Caco-2 (cell line): ENCODE results near the gene HOXD10. TPM values are rescaled to one million over a fixed set of nuclear protein-coding genes. Genes with fewer than 3 reads are reported as not detected.
A peak's percentile ranks its signal among the peaks of the same experiment; 100 is the strongest.

Experiments
- BruUV-seq: library from RNA; stranded (reverse); fragments of 400-500 nt; replicated peaks from 2 replicates; lab custom pipeline; 2021; lab: Mats Ljungman, UMichigan
- CTCF ChIA-PET: fragments of 300-600 bp; sonication (Branson Sonifier 250); formaldehyde crosslinking; loops from one replicate; lab custom pipeline; 2022; ENCODE audit warnings: antibody characterized with exemption; lab: Charles Lee
- POLR2A ChIA-PET: fragments of 300-600 bp; sonication (Branson Sonifier 250); formaldehyde crosslinking; loops from one replicate; lab custom pipeline; 2022; ENCODE audit warnings: antibody characterized with exemption; lab: Charles Lee
- DNase-seq, 2 experiments: peaks; one replicate each; pipeline versions ENCODE4 v3.0.0 to v3.0.0-alpha.2; 2020 to 2022
- H3K27me3 ChIP-seq: replicated peaks from 2 replicates; pipeline ENCODE4 v1.6.0; 2011; ENCODE audit warnings: low read length; ENCODE audit not compliant: control insufficient read depth, insufficient read depth
- H3K36me3 ChIP-seq: 2 replicates; pipeline ENCODE4 v1.5.1; 2011; ENCODE audit warnings: low read length; ENCODE audit not compliant: control insufficient read depth, insufficient read depth
- H3K4me1 ChIP-seq: fragments of 250-450 bp; sonication (Bioruptor Pico); 2 replicates; pipeline ENCODE4 v1.5.1; 2020; ENCODE audit warnings: mild to moderate bottlenecking
- H3K4me3 ChIP-seq: 2 replicates; pipeline ENCODE4 v1.5.1; 2011; ENCODE audit warnings: low read depth, mild to moderate bottlenecking, control low read depth, low read length
- H3K9me3 ChIP-seq: fragments of 250-450 bp; sonication (Bioruptor Pico); 2 replicates; pipeline ENCODE4 v1.5.1; 2020; ENCODE audit warnings: mild to moderate bottlenecking, moderate library complexity
- H3K27ac Mint-ChIP-seq: one replicate; pipeline ENCODE4 v1.8.0; 2022; ENCODE audit warnings: mixed read lengths; ENCODE audit not compliant: unreplicated experiment
- H3K27me3 Mint-ChIP-seq: one replicate; pipeline ENCODE4 v1.8.0; 2022; ENCODE audit warnings: mixed read lengths; ENCODE audit not compliant: insufficient read depth, unreplicated experiment
- H3K36me3 Mint-ChIP-seq: one replicate; pipeline ENCODE4 v1.8.0; 2022; ENCODE audit warnings: mild to moderate bottlenecking, mixed read lengths; ENCODE audit not compliant: insufficient read depth, unreplicated experiment
- H3K4me1 Mint-ChIP-seq: one replicate; pipeline ENCODE4 v1.8.0; 2022; ENCODE audit warnings: low read depth, mixed read lengths; ENCODE audit not compliant: unreplicated experiment
- H3K4me3 Mint-ChIP-seq: one replicate; pipeline ENCODE4 v1.8.0; 2022; ENCODE audit warnings: mild to moderate bottlenecking, moderate library complexity, mixed read lengths; ENCODE audit not compliant: unreplicated experiment
- H3K9me3 Mint-ChIP-seq: one replicate; pipeline ENCODE4 v1.8.0; 2022; ENCODE audit warnings: mixed read lengths; ENCODE audit not compliant: unreplicated experiment
- CTCF ChIP-seq, 2 experiments: fragments of 200-600 bp in 1 of 2; IDR thresholded peaks; 1 replicate in 1 of 2; 2 replicates in 1 of 2; pipeline versions ENCODE4 v1.5.1 to v1.8.0; 2011 to 2022; ENCODE audit warnings: antibody characterized with exemption in 1 of 2, control low read depth in 1 of 2, inconsistent platforms in 1 of 2, low read depth in 1 of 2, low read length in 1 of 2, mild to moderate bottlenecking in 1 of 2, moderate library complexity in 1 of 2; ENCODE audit not compliant: insufficient read depth in 1 of 2, severe bottlenecking in 1 of 2, unreplicated experiment in 1 of 2
- intact Hi-C: fragments of 100-400 bp; cut with micrococcal nuclease; formaldehyde crosslinking; loops from one replicate; pipeline ENCODE4 v1.10.0; 2022; ENCODE audit not compliant: unreplicated experiment
- total RNA-seq: library from RNA; stranded (reverse); gene quantifications from 2 replicates; pipeline ENCODE4 v1.2.3, GENCODE V29; 2022

The HOXD10 gene
- total RNA-seq, 1 experiment from 2014 or later = not detected

DNA sequence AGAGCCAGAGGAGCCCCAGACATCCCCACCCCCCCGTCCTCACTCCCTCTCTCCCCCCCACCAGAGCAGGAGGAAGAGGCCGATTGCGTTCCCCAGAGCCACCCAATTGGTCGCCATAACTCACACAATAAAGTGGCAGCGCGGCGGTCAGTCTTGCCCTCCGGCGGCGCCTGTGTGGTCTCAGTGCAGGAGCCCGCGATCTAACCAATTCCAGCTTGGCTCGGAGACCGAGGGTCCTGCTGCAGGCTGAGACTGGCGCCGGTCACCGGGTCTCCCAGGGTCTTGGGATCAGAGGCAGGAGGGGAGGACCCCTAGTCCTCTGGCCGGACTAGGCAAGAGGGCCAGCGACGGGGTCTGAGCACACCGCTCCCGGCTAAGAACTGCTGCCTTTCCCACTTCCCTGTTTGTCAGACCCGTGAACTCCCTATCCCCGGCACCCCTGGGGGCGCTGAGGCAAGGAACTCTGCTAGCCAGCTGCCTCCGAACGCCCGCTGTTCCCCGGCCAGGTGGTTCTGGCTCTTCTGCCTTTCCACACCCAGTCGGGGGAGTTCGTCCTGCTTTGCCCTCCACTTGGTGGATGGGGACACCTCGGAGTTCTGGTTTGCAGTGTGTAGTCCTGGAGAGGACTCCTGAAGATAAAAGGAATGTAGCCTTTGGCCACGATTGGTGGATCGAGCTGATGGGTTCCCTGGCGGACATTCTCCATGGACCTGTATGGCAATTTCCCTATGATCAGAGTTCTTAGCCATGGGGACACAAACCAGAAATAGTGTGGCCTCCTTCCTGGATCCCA, 18.0 kb upstream of the HOXD10 start:
- ChIA-PET CTCF (interaction anchor here (1.3 to 1.4 kb wide), 4 partner anchors 408 to 895 kb away, joined by 3 to 16 read pairs (median 7); no protein-coding TSS in a partner anchor), POLR2A (no interaction called here)
- Mint-ChIP-seq H3K36me3 (no peaks in the 10 kb centered on the region), H3K27ac (no peak overlapping the region), H3K4me3 (peak overlapping the region; percentile 66), H3K27me3 (peaks cover 39% of the 10 kb centered on the region), H3K9me3 (no peaks in the 10 kb centered on the region), H3K4me1 (no peaks in the 10 kb centered on the region)
- peak in 1 of 2 experiments; percentile 31 for DNase-seq
- no peak for TF ChIP-seq CTCF (IDR thresholded peaks at IDR 0.05; ENCODE audit: insufficient read depth in 1 of 2, low read depth in 1 of 2, low read length in 1 of 2, severe bottlenecking in 1 of 2, unreplicated experiment in 1 of 2)
- peaks cover 9% of the 10 kb centered on the region for H3K4me1 ChIP-seq
- intact Hi-C loops = loop anchor here (10.0 kb wide), 2 partner anchors 494 to 1064 kb away; no protein-coding TSS in a partner anchor
- no peaks in the 10 kb centered on the region for H3K9me3 ChIP-seq
- H3K4me3 ChIP-seq = no peak overlapping the region
- H3K27me3 ChIP-seq = peaks cover 9% of the 10 kb centered on the region
- H3K36me3 ChIP-seq = no peaks in the 10 kb centered on the region
- BruUV-seq = no TSS peak

GRCh38 chr2:176099159-176099727, 17.3 kb upstream of the HOXD10 start:
- H3K9me3 ChIP-seq = no peaks in the 10 kb centered on the region
- peak in 1 of 2 experiments; percentile 16 for DNase-seq
- TF ChIP-seq CTCF (IDR thresholded peaks at IDR 0.05; ENCODE audit: insufficient read depth in 1 of 2, low read depth in 1 of 2, low read length in 1 of 2, severe bottlenecking in 1 of 2, unreplicated experiment in 1 of 2) = no peak
- BruUV-seq = no TSS peak
- intact Hi-C loops = loop anchor here (10.0 kb wide), 2 partner anchors 494 to 1064 kb away; no protein-coding TSS in a partner anchor
- CTCF ChIA-PET = no interaction called here
- peaks cover 36% of the 10 kb centered on the region for H3K27me3 Mint-ChIP-seq
- no peak overlapping the region for H3K4me3 Mint-ChIP-seq
- H3K4me3 ChIP-seq = no peak overlapping the region
- peaks cover 3% of the 10 kb centered on the region for H3K4me1 Mint-ChIP-seq
- H3K4me1 ChIP-seq = peaks cover 10% of the 10 kb centered on the region
- no peak overlapping the region for H3K27ac Mint-ChIP-seq
- peaks cover 7% of the 10 kb centered on the region for H3K27me3 ChIP-seq
- H3K9me3 Mint-ChIP-seq = no peaks in the 10 kb centered on the region
- POLR2A ChIA-PET = no interaction called here
- H3K36me3 ChIP-seq = no peaks in the 10 kb centered on the region
- no peaks in the 10 kb centered on the region for H3K36me3 Mint-ChIP-seq

- H3K27me3 Mint-ChIP-seq = peaks cover 41% of the 10 kb centered on the region
- POLR2A ChIA-PET = no interaction called here
- Histone ChIP-seq H3K4me3 (no peak within 1 kb of the TSS), H3K9me3 (no peaks in the 10 kb centered on the region), H3K4me1 (peaks cover 17% of the 10 kb centered on the region), H3K27me3 (peaks cover 5% of the 10 kb centered on the region), H3K36me3 (no peaks in the 10 kb centered on the region)
- DNase-seq = peak in 1 of 2 experiments; percentile 27
- intact Hi-C loops = loop anchor here (10.0 kb wide), 2 partner anchors 495 to 1065 kb away; no protein-coding TSS in a partner anchor
- no TSS peak for BruUV-seq
- no peak within 1 kb of the TSS for H3K4me3 Mint-ChIP-seq
- H3K36me3 Mint-ChIP-seq = no peaks in the 10 kb centered on the region
- H3K9me3 Mint-ChIP-seq = no peaks in the 10 kb centered on the region
- H3K27ac Mint-ChIP-seq = no peak within 1 kb of the TSS
- TF ChIP-seq CTCF (IDR thresholded peaks at IDR 0.05; ENCODE audit: insufficient read depth in 1 of 2, low read depth in 1 of 2, low read length in 1 of 2, severe bottlenecking in 1 of 2, unreplicated experiment in 1 of 2) = no peak
- peaks cover 8% of the 10 kb centered on the region for H3K4me1 Mint-ChIP-seq
- CTCF ChIA-PET = no interaction called here
Observed at GRCh38 chr2:176099728-176100546, 16.6 kb upstream of the HOXD10 start, which contains the start of gene HOXD12. TSS of gene HOXD12 (plus strand) at chr2:176099795. CDS start at chr2:176099802, 7 bp downstream.
